SK-N-SH (cell line): ENCODE results near the gene STRBP. TPM values are rescaled to one million over a fixed set of nuclear protein-coding genes. Genes with fewer than 3 reads are reported as not detected.
A peak's percentile ranks its signal among the peaks of the same experiment; 100 is the strongest.

Experiments
- CTCF ChIA-PET: fragments of 300-600, 350-600 bp; formaldehyde crosslinking; extraction: SDS; loops from one replicate; lab custom pipeline; 2021; lab: Yijun Ruan, JAX
- POLR2A ChIA-PET: fragments of 350-600 bp; sonication (Branson Sonifier 250); formaldehyde crosslinking; extraction: SDS; loops from one replicate; lab custom pipeline; 2020; ENCODE audit warnings: antibody characterized with exemption, inconsistent platforms; lab: Yijun Ruan, JAX
- DNase-seq: peaks from one replicate; pipeline ENCODE4 v3.0.0; 2012
- H2AFZ ChIP-seq: fragments of 200-600 bp; sonication (generic); 2 replicates; pipeline ENCODE4 v1.8.1; 2016; ENCODE audit warnings: antibody characterized with exemption, mild to moderate bottlenecking, low read depth
- H3F3A ChIP-seq: fragments of 200-600 bp; sonication (generic); replicated peaks from 2 replicates; pipeline ENCODE3; 2016; ENCODE audit warnings: antibody characterized with exemption, mild to moderate bottlenecking; ENCODE audit not compliant: insufficient read depth
- H3K27ac ChIP-seq, 2 experiments: fragments of 200-500 bp in 1 of 2; fragments of 200-600 bp in 1 of 2; sonication (Bioruptor generic) in 1 of 2; sonication (generic), shearing (Covaris generic) in 1 of 2; 2 replicates each; pipeline versions ENCODE4 v1.5.1 to v1.6.1; 2014 to 2016; ENCODE audit warnings: low read depth in 2 of 2, inconsistent platforms in 1 of 2, low read length in 1 of 2, mild to moderate bottlenecking in 1 of 2, mixed read lengths in 1 of 2
- H3K27me3 ChIP-seq: fragments of 200-600 bp; sonication (generic), shearing (Covaris generic); 2 replicates; pipeline ENCODE4 v1.6.1; 2016; ENCODE audit warnings: mixed run types; ENCODE audit not compliant: insufficient read depth
- H3K36me3 ChIP-seq, 2 experiments: fragments of 200-500 bp in 1 of 2; fragments of 200-600 bp in 1 of 2; sonication (Bioruptor generic) in 1 of 2; sonication (generic) in 1 of 2; replicated peaks in 1 of 2; 2 replicates each; pipeline versions ENCODE3 to v1.5.1; 2014 to 2016; ENCODE audit warnings: low read length in 1 of 2, mild to moderate bottlenecking in 1 of 2; ENCODE audit not compliant: insufficient read depth in 2 of 2, control insufficient read depth in 1 of 2
- H3K4me1 ChIP-seq, 2 experiments: fragments of 200-500 bp in 1 of 2; fragments of 200-600 bp in 1 of 2; sonication (Bioruptor generic) in 1 of 2; sonication (generic), shearing (Covaris generic) in 1 of 2; 2 replicates each; pipeline versions ENCODE4 v1.5.1 to v1.6.1; 2014 to 2016; ENCODE audit warnings: low read depth in 1 of 2, low read length in 1 of 2, mixed run types in 1 of 2; ENCODE audit not compliant: insufficient read depth in 2 of 2, control insufficient read depth in 1 of 2
- H3K4me2 ChIP-seq: fragments of 200-600 bp; sonication (generic), shearing (Covaris generic); 2 replicates; pipeline ENCODE4 v1.6.1; 2017; ENCODE audit warnings: mixed run types
- H3K4me3 ChIP-seq, 2 experiments: fragments of 200-500 bp in 1 of 2; fragments of 200-600 bp in 1 of 2; sonication (Bioruptor generic) in 1 of 2; sonication (generic), shearing (Covaris generic) in 1 of 2; 2 replicates each; pipeline versions ENCODE4 v1.5.1 to v1.8.1; 2014 to 2016; ENCODE audit warnings: low read depth in 2 of 2, inconsistent platforms in 1 of 2, low read length in 1 of 2, mild to moderate bottlenecking in 1 of 2, mixed read lengths in 1 of 2, moderate library complexity in 1 of 2
- H3K79me2 ChIP-seq: fragments of 200-600 bp; sonication (generic); 2 replicates; pipeline ENCODE4 v1.8.1; 2017; ENCODE audit warnings: mild to moderate bottlenecking; ENCODE audit not compliant: insufficient read depth
- H3K9ac ChIP-seq: fragments of 200-600 bp; sonication (generic); 2 replicates; pipeline ENCODE4 v1.6.1; 2017; ENCODE audit warnings: mixed run types
- H3K9me2 ChIP-seq: fragments of 200-600 bp; sonication (generic); 2 replicates; pipeline ENCODE4 v1.6.1; 2017; ENCODE audit warnings: mixed run types
- H3K9me3 ChIP-seq: fragments of 200-600 bp; sonication (generic); 2 replicates; pipeline ENCODE4 v1.6.1; 2017; ENCODE audit warnings: mixed run types, mild to moderate bottlenecking, moderate library complexity
- H4K20me1 ChIP-seq: fragments of 200-600 bp; sonication (generic); 2 replicates; pipeline ENCODE4 v1.6.1; 2017; ENCODE audit warnings: mild to moderate bottlenecking, mixed run types; ENCODE audit not compliant: insufficient read depth
- FOXJ3 ChIP-seq: sonication (generic); formaldehyde crosslinking; IDR thresholded peaks from 2 replicates; pipeline ENCODE4 v1.5.1; 2020; ENCODE audit warnings: mild to moderate bottlenecking, missing genetic modification reagents
- FOXM1 ChIP-seq: IDR thresholded peaks from 2 replicates; pipeline ENCODE4 v1.4.0; 2012; ENCODE audit warnings: low read depth, mild to moderate bottlenecking
- JUND ChIP-seq: IDR thresholded peaks from 2 replicates; pipeline ENCODE4 v1.4.0; 2012
- MXI1 ChIP-seq: IDR thresholded peaks from 2 replicates; pipeline ENCODE4 v1.6.1; 2012; ENCODE audit warnings: mild to moderate bottlenecking, low read depth, low read length, improper control_type of control experiment
- NRF1 ChIP-seq: IDR thresholded peaks from 2 replicates; pipeline ENCODE4 v1.6.1; 2012; ENCODE audit warnings: low read depth, mild to moderate bottlenecking, low read length
- POLR2AphosphoS5 ChIP-seq: IDR thresholded peaks from 2 replicates; pipeline ENCODE4 v1.6.1; 2012; ENCODE audit warnings: low read depth, low read length
- RAD21 ChIP-seq: IDR thresholded peaks from 2 replicates; pipeline ENCODE4 v1.6.1; 2012; ENCODE audit warnings: mild to moderate bottlenecking, low read length
- RCOR1 ChIP-seq: fragments of 150-350 bp; IDR thresholded peaks from 2 replicates; pipeline ENCODE4 v1.6.1; 2017; ENCODE audit warnings: antibody characterized with exemption, low read length
- RFX5 ChIP-seq: IDR thresholded peaks from 2 replicates; pipeline ENCODE4 v1.6.1; 2012; ENCODE audit warnings: mild to moderate bottlenecking, improper control_type of control experiment, low read length
- RXRA ChIP-seq: IDR thresholded peaks from 2 replicates; pipeline ENCODE4 v1.4.0; 2012; ENCODE audit warnings: low read depth, mild to moderate bottlenecking, borderline replicate concordance
- SIN3A ChIP-seq: IDR thresholded peaks from 2 replicates; pipeline ENCODE4 v1.6.1; 2012; ENCODE audit warnings: low read depth, mild to moderate bottlenecking, low read length, moderate library complexity, borderline replicate concordance
- SMC3 ChIP-seq: IDR thresholded peaks from 2 replicates; pipeline ENCODE4 v1.6.1; 2012; ENCODE audit warnings: low read depth, low read length, improper control_type of control experiment
- YY1 ChIP-seq: IDR thresholded peaks from 2 replicates; pipeline ENCODE4 v1.4.0; 2012; ENCODE audit warnings: low read depth, mild to moderate bottlenecking
- WGBS: methylation state at CpG from one replicate; pipeline ENCODE4 v1.1.6; 2017; ENCODE audit warnings: low lambda C conversion rate; 5-methylcytosine and 5-hydroxymethylcytosine counted together
- polyA plus RNA-seq, 3 experiments: library from polyadenylated mRNA; depleted of rRNA; stranded (reverse); fragments of >200 nt; gene quantifications; 2 replicates each; pipeline ENCODE4 v1.2.3, GENCODE V29; 2012
- TF ChIP-seq, protein P1 (sequence below): IDR thresholded peaks from 2 replicates; pipeline ENCODE4; 2012
- TF ChIP-seq, protein P2 (sequence below): IDR thresholded peaks from 2 replicates; pipeline ENCODE4 v1.6.1; 2012; ENCODE audit warnings: mild to moderate bottlenecking, low read depth, low read length, moderate library complexity
- TF ChIP-seq, protein P3 (sequence below): IDR thresholded peaks from 2 replicates; pipeline ENCODE4 v1.4.0; 2012; ENCODE audit warnings: low read depth

Gene STRBP
- polyA plus RNA-seq, 1 of the 3 experiments (the other 2 are of a cell fraction) = 5.9 TPM

DNA sequence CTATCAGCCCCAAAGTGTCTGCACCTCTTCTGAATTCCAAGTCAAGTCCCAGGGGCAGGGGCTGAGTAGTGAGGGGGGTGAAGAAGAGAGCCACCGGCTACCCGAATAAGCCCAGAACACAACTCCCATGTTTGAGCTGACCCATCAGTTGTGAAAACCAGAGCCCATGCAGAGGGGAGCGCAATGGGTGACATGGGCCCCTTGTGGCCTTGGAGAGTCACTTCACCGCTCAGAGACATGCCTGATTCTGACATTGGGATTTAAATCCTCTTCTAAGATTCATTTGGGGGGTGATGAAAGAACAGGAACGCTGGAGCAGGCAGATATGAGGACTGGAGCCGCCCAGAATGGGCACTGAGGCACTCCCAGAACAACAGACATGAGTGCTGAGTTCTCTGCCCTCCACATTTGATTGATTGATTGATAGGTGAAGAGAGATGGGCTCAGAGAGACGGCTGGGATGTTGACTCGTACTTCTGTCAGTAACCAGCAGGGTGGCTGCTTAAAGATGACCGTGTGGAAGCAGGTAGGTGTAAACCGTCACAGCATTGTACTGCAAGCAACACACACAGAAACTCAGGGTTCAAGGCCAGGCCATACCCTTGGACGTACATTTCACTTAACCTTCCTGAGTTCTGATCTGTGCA lies 160.6 kb downstream of the STRBP start:
- ChIA-PET CTCF (interaction anchor here (1.1 to 3.6 kb wide), 2 partner anchors 24 to 242 kb away, joined by 4 to 16 read pairs; no protein-coding TSS in a partner anchor), POLR2A (interaction anchor here (1.1 kb wide), 1 partner anchor 9 kb away, joined by 4 read pairs; no protein-coding TSS in a partner anchor)
- no peak overlapping the region for H3K4me3 ChIP-seq
- H3K36me3 ChIP-seq = peaks cover 25 to 70% of the 10 kb centered on the region in 2 experiments
- no peak overlapping the region for H2AFZ ChIP-seq
- no peaks in the 10 kb centered on the region for H3K27me3 ChIP-seq
- H3K4me1 ChIP-seq = no peaks in the 10 kb centered on the region; a peak in 1 of 4 replicates
- no peak overlapping the region for H3K4me2 ChIP-seq
- no peaks in the 10 kb centered on the region for H3F3A ChIP-seq
- WGBS = 88% methylated on average over 11 of the region's 11 CpGs
- H3K9me2 ChIP-seq = no peaks in the 10 kb centered on the region
- no peaks in the 10 kb centered on the region for H3K79me2 ChIP-seq
- no peaks in the 10 kb centered on the region for H4K20me1 ChIP-seq
- H3K9ac ChIP-seq = no peak overlapping the region
- H3K27ac ChIP-seq = no peak overlapping the region
- H3K9me3 ChIP-seq = no peaks in the 10 kb centered on the region
- TF ChIP-seq YY1 (no peak), FOXM1 (no peak), RAD21 (no peak), RCOR1 (no peak), POLR2AphosphoS5 (0 out of 2 replicates have a peak, but pooled peaks have one; percentile 13)
- TF ChIP-seq, protein P1, sequence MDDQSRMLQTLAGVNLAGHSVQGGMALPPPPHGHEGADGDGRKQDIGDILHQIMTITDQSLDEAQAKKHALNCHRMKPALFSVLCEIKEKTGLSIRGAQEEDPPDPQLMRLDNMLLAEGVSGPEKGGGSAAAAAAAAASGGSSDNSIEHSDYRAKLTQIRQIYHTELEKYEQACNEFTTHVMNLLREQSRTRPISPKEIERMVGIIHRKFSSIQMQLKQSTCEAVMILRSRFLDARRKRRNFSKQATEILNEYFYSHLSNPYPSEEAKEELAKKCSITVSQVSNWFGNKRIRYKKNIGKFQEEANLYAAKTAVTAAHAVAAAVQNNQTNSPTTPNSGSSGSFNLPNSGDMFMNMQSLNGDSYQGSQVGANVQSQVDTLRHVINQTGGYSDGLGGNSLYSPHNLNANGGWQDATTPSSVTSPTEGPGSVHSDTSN = 0 out of 2 replicates have a peak, but pooled peaks have one; percentile 11
- no peak for DNase-seq

DNA sequence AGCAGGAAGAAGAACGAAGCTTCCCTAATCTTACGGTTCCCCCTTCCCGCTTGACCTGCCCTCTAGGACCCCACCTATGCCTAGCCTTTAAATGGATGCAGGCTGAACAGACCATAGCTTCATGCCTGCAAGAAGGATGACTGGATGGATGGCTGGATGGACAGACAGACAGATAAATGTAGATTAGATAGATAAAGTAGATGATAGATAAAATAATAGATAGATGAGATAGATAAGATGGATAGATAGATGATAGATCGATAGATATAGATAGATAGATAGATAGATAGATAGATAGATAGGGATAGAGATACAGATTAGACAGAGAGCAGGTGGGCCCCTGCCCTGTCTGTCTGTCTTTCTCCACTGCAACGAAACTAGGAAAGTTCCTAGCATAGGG lies 162.9 kb downstream of the STRBP start:
- Histone ChIP-seq H3K4me3 (no peak overlapping the region), H3K36me3 (peaks cover 41 to 89% of the 10 kb centered on the region in 2 experiments), H3K27me3 (no peaks in the 10 kb centered on the region), H3K9me3 (no peaks in the 10 kb centered on the region), H2AFZ (no peak overlapping the region), H3K4me1 (no peaks in the 10 kb centered on the region; a peak in 1 of 4 replicates), H3K4me2 (no peak overlapping the region), H3F3A (no peaks in the 10 kb centered on the region), H4K20me1 (no peaks in the 10 kb centered on the region), H3K9me2 (no peaks in the 10 kb centered on the region), H3K27ac (no peak overlapping the region), H3K79me2 (no peaks in the 10 kb centered on the region), H3K9ac (no peak overlapping the region)
- TF ChIP-seq RFX5 = no peak
- TF ChIP-seq YY1 = no peak
- no peak for TF ChIP-seq FOXJ3
- no peak for TF ChIP-seq MXI1
- TF ChIP-seq, protein P2, sequence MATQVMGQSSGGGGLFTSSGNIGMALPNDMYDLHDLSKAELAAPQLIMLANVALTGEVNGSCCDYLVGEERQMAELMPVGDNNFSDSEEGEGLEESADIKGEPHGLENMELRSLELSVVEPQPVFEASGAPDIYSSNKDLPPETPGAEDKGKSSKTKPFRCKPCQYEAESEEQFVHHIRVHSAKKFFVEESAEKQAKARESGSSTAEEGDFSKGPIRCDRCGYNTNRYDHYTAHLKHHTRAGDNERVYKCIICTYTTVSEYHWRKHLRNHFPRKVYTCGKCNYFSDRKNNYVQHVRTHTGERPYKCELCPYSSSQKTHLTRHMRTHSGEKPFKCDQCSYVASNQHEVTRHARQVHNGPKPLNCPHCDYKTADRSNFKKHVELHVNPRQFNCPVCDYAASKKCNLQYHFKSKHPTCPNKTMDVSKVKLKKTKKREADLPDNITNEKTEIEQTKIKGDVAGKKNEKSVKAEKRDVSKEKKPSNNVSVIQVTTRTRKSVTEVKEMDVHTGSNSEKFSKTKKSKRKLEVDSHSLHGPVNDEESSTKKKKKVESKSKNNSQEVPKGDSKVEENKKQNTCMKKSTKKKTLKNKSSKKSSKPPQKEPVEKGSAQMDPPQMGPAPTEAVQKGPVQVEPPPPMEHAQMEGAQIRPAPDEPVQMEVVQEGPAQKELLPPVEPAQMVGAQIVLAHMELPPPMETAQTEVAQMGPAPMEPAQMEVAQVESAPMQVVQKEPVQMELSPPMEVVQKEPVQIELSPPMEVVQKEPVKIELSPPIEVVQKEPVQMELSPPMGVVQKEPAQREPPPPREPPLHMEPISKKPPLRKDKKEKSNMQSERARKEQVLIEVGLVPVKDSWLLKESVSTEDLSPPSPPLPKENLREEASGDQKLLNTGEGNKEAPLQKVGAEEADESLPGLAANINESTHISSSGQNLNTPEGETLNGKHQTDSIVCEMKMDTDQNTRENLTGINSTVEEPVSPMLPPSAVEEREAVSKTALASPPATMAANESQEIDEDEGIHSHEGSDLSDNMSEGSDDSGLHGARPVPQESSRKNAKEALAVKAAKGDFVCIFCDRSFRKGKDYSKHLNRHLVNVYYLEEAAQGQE = no peak
- no peak for TF ChIP-seq RXRA
- no peak for TF ChIP-seq SMC3
- TF ChIP-seq SIN3A = no peak
- TF ChIP-seq, protein P1 = no peak
- TF ChIP-seq, protein P3, sequence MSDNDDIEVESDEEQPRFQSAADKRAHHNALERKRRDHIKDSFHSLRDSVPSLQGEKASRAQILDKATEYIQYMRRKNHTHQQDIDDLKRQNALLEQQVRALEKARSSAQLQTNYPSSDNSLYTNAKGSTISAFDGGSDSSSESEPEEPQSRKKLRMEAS = no peak
- no peak for TF ChIP-seq NRF1
- TF ChIP-seq JUND = no peak
- ChIA-PET CTCF (interaction anchor here (1.0 to 3.6 kb wide), 3 partner anchors 13 to 249 kb away, joined by 4 to 16 read pairs (median 5); no protein-coding TSS in a partner anchor), POLR2A (no interaction called here)
- WGBS = 90% methylated on average over 5 of the region's 5 CpGs
- no peak for DNase-seq
